Measurements from ENCODE around the gene RARA.
A peak's percentile ranks its signal among the peaks of the same experiment; 100 is the strongest.

RARA gene

DNA sequence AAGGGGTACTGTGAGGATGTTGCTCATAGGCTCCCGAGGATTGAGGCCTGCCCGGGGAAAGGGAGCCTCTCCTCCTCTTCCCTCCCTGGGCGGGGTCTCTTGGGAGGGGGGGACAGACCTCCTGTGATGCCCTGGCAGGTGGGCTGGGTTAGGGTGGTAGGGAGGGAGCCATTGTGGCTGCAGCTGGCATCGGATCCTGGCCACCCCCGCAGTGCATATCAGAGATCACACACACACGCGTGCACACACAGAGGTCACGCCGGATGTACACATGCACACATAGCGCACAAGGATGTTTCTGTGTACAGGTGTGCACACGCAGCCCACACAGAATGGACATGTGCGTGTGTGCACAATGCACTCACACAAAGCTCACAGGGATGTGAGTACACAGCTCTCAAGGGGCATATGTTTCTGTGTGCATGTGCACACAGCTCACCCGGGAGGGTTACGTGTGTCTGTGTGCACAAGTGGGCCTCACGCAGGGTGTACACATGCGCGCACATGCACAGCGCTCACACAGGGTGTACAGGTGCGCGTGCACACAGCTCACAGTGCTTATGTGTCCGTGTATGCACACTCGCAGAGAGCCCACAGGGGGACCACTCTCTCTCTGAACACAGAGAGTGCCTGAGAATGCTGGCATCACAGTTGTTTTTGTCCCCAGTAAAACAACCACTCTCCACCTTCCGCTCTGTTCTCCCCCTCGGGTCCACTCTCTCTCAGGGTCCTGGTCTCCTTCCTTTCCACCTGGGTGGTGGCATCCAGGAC lies 53.1 kb downstream of the RARA start:
- H3K27ac ChIP-seq: no peak overlapping the region
- no peaks in the 10 kb centered on the region for H3K9me3 ChIP-seq
- peaks cover 0 to 15% of the 10 kb centered on the region in 2 donors for H3K27me3 ChIP-seq
- peaks cover 0 to 25% (median 16%) of the 10 kb centered on the region in 4 donors for H3K4me1 ChIP-seq
- H3K36me3 ChIP-seq: no peaks in the 10 kb centered on the region
- intact Hi-C loops (cut with DNase I; ENCODE audit: low total_unique reads): no loop called here
- H3K4me3 ChIP-seq: peak overlapping the region; percentile 48 to 57
- TF ChIP-seq, protein P1, sequence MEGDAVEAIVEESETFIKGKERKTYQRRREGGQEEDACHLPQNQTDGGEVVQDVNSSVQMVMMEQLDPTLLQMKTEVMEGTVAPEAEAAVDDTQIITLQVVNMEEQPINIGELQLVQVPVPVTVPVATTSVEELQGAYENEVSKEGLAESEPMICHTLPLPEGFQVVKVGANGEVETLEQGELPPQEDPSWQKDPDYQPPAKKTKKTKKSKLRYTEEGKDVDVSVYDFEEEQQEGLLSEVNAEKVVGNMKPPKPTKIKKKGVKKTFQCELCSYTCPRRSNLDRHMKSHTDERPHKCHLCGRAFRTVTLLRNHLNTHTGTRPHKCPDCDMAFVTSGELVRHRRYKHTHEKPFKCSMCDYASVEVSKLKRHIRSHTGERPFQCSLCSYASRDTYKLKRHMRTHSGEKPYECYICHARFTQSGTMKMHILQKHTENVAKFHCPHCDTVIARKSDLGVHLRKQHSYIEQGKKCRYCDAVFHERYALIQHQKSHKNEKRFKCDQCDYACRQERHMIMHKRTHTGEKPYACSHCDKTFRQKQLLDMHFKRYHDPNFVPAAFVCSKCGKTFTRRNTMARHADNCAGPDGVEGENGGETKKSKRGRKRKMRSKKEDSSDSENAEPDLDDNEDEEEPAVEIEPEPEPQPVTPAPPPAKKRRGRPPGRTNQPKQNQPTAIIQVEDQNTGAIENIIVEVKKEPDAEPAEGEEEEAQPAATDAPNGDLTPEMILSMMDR (IDR thresholded peaks at IDR 0.05): no peak
- DNase-seq: no peak

DNA sequence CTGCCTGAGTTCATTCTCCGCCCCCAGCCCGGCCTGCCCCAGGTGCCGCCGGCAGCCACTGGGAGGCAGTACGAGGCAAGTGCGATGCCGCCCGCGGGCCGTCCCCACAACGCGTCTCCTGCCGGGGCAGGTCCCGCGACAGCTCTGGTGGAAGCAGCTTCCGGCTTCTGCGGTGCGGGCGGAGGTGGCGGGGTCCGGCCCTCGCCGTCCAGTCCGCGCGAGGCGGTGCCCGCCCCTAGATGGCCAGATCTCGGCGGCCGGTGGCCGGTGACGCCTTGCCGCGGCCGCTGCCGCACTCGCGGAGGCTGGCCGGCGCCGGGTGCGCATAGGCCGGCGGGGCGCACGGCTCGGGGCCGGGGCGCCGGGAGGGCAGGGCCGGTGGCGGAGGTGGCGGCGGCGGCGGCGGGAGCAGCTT lies 53.7 kb downstream of the RARA start:
- peaks cover 0 to 15% of the 10 kb centered on the region in 2 donors for H3K27me3 ChIP-seq

DNA sequence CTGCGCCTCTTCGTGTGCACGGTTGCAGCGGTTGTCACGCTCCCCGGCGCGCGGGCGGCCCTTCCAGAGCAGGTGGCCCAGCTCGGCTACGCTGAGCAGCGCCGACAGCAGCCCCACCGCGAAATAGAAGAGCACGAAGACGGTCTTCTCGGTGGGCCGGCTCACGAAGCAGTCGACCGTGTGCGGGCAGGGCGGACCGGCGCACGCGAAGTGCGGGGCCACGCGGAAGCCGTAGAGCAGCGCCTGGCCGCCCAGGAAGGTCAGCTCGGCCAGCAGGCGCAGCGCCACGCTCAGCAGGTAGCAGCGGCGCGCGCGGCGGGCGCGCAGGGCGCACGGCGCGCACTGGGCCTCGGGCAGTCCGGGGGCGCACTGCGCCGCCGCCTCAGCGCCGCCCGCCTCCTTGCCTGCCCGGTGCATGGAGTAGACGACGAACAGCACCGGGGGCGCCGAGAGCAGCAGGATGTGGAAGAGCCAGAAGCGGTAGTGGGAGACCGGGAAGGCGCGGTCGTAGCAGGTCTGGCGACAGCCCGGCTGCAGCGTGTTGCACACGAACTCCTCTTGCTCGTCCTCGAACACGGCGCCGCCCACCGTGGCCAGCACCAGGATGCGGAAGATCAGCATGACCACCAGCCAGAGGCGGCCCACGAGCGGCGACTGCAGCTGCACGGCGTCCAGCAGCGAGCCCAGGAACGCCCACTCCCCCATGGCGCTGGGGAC lies 54.3 kb downstream of the RARA start:
- no peak overlapping the region for H3K27ac ChIP-seq
- TF ChIP-seq, protein P1 (IDR thresholded peaks at IDR 0.05): no peak
- peaks cover 0 to 15% of the 10 kb centered on the region in 2 donors for H3K27me3 ChIP-seq
- intact Hi-C loops (cut with DNase I; ENCODE audit: low total_unique reads): no loop called here
- no peaks in the 10 kb centered on the region for H3K9me3 ChIP-seq
- H3K36me3 ChIP-seq: no peaks in the 10 kb centered on the region
- H3K4me1 ChIP-seq: peaks cover 0 to 25% (median 16%) of the 10 kb centered on the region in 4 donors
- DNase-seq: no peak
- H3K4me3 ChIP-seq: peak overlapping the region; percentile 48 to 57

More for the DNA sequence above, 53.7 kb downstream of the RARA start:
- H3K9me3 ChIP-seq: no peaks in the 10 kb centered on the region
- peaks cover 0 to 25% (median 16%) of the 10 kb centered on the region in 4 donors for H3K4me1 ChIP-seq
- TF ChIP-seq, protein P1 (IDR thresholded peaks at IDR 0.05): peak; percentile 33 to 36
- intact Hi-C loops (cut with DNase I; ENCODE audit: low total_unique reads): no loop called here
- no peaks in the 10 kb centered on the region for H3K36me3 ChIP-seq
- peak overlapping the region; percentile 48 to 57 for H3K4me3 ChIP-seq
- no peak for DNase-seq
- H3K27ac ChIP-seq: no peak overlapping the region

DNA sequence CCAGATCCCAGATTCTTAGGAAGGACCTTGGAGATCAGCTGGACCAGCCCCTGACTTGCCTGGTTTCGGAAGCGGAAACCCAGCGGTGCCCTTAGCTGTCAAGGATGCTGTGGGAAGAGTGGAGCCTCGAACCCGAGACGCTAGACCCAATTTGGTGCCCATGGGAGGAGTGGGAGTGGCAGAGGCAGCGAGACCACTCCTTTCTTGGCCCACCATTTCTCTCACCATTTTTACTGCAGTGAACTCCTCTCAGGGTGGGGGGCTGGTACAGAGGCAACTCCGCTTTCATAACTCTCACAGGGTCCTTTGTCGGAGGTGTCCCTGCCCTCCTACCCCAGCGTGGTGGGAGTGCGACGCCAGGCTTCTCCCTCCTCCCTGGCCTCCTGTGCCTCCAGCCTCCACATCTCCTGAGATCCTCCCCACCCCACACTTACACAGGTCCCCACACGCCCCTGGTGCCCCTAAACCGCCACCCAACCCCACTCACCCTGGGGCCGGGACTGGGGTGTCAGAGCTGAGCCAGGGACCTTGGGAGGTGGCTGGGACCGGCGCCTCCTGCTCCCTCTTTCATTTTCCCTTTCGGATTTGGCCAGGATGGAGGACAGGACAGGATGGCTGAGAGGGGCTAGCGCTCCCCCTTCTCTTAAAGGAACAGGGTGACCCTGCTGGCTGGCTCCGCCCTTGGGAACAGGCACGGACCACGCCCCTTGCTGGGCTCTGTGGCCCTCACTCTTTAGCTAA lies 55.3 kb downstream of the RARA start, which contains the start of gene GJD3:
Gene GJD3, minus strand, starts transcription at position 617 of the 741 bp plus-strand sequence. CDS start 922 bp downstream, outside the sequence.
- Histone ChIP-seq H3K36me3 (no peaks in the 10 kb centered on the region), H3K4me1 (peaks cover 0 to 18% (median 12%) of the 10 kb centered on the region in 4 donors), H3K9me3 (no peaks in the 10 kb centered on the region), H3K27me3 (peaks cover 0 to 15% of the 10 kb centered on the region in 2 donors), H3K4me3 (peak within 1 kb of the TSS; percentile 48 to 57), H3K27ac (no peak within 1 kb of the TSS)
- no peak for DNase-seq
- TF ChIP-seq, protein P1 (IDR thresholded peaks at IDR 0.05): no peak
- intact Hi-C loops (cut with DNase I; ENCODE audit: low total_unique reads): no loop called here

DNA sequence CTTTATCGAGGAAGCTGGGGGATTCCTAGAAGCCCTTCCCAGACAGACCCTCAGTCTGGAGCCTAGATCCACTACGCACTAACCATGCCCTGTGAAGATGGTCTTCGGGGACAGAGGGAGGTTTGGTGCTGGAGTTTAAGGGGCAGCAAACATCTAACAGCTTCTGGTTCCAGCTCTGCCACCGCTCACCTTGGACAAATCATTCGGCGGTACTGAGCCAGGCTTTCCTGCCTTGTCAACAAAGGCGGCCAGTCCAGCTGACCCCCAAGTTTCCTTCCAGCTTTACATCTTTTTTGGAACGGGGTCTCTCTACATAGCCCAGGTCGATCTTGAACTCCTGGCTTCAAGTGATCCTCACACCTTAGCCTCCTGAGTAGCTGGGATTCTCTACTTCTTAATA lies 55.9 kb downstream of the RARA start:
- intact Hi-C loops (cut with DNase I; ENCODE audit: low total_unique reads): no loop called here

More for the DNA sequence above, 55.9 kb downstream of the RARA start:
- Histone ChIP-seq H3K9me3 (no peaks in the 10 kb centered on the region), H3K27ac (no peak overlapping the region), H3K36me3 (no peaks in the 10 kb centered on the region), H3K27me3 (peaks cover 0 to 15% of the 10 kb centered on the region in 2 donors), H3K4me3 (no peak overlapping the region), H3K4me1 (peaks cover 0 to 18% (median 12%) of the 10 kb centered on the region in 4 donors)
- TF ChIP-seq, protein P1 (IDR thresholded peaks at IDR 0.05): no peak
- no peak for DNase-seq

Measured in tibial artery (tissue), 4 donors.